H1 (cell line): ENCODE data around the gene SPEM3. TPM values are rescaled to one million over a fixed set of nuclear protein-coding genes. Genes with fewer than 3 reads are reported as not detected.

Experiments
- CTCF ChIA-PET: fragments of 300-600 bp; sonication (Branson Sonifier 250); formaldehyde crosslinking; loops from one replicate; lab custom pipeline; 2021; ENCODE audit not compliant: partially characterized antibody; lab: Charles Lee
- POLR2A ChIA-PET: fragments of 300-600 bp; sonication (Branson Sonifier 250); formaldehyde crosslinking; loops from one replicate; lab custom pipeline; 2021; ENCODE audit warnings: inconsistent platforms; ENCODE audit not compliant: partially characterized antibody; lab: Charles Lee
- DNase-seq, 2 experiments: peaks; one replicate each; pipeline versions ENCODE4 v3.0.0 to v3.0.0-alpha.2; 2010 to 2022; ENCODE audit warnings: low spot score in 2 of 2, low read depth in 1 of 2, mixed read lengths in 1 of 2
- FAIRE-seq: peaks from 2 replicates; lab custom pipeline; 2011; peaks lifted over from hg19 to GRCh38; lab: Jason Lieb, UNC
- H2AFZ ChIP-seq: 2 replicates; pipeline ENCODE4 v1.8.1; 2012; ENCODE audit warnings: low read length, inconsistent platforms
- H2AK5ac ChIP-seq: 2 replicates; pipeline ENCODE4 v1.6.1; 2013; ENCODE audit warnings: low read depth, low read length
- H2BK120ac ChIP-seq: replicated peaks from 2 replicates; pipeline ENCODE3; 2013; ENCODE audit warnings: low read depth, low read length, inconsistent platforms
- H2BK12ac ChIP-seq: 2 replicates; pipeline ENCODE4 v1.6.1; 2013; ENCODE audit warnings: low read depth, low read length
- H2BK15ac ChIP-seq: 2 replicates; pipeline ENCODE4 v1.6.1; 2013; ENCODE audit warnings: low read length
- H2BK20ac ChIP-seq: 2 replicates; pipeline ENCODE4 v1.6.1; 2013; ENCODE audit warnings: low read length
- H2BK5ac ChIP-seq: 2 replicates; pipeline ENCODE4 v1.6.1; 2013; ENCODE audit warnings: low read depth, low read length
- H3K14ac ChIP-seq: 2 replicates; pipeline ENCODE4 v1.6.1; 2013; ENCODE audit warnings: inconsistent platforms; ENCODE audit not compliant: insufficient read length
- H3K18ac ChIP-seq: 2 replicates; pipeline ENCODE4 v1.6.1; 2013; ENCODE audit warnings: low read length; ENCODE audit errors: extremely low read depth
- H3K23ac ChIP-seq: 2 replicates; pipeline ENCODE4 v1.6.1; 2013; ENCODE audit warnings: inconsistent platforms; ENCODE audit not compliant: insufficient read length
- H3K23me2 ChIP-seq: 2 replicates; pipeline ENCODE4 v1.6.1; 2013; ENCODE audit warnings: low read depth, low read length
- H3K27ac ChIP-seq: 2 replicates; pipeline ENCODE4 v1.6.1; 2011; ENCODE audit warnings: low read depth, low read length, inconsistent platforms
- H3K27me3 ChIP-seq, 4 experiments: replicated peaks in 1 of 4; 1 replicate in 1 of 4; 2 replicates in 3 of 4; pipeline versions ENCODE4 v1.6.1 to v1.8.1; 2011 to 2013; ENCODE audit warnings: low read length in 3 of 4, mild to moderate bottlenecking in 3 of 4, inconsistent platforms in 2 of 4, mixed read lengths in 2 of 4, moderate library complexity in 1 of 4; ENCODE audit not compliant: control insufficient read depth in 3 of 4, insufficient read depth in 3 of 4; ENCODE audit errors: extremely low read depth in 1 of 4
- H3K36me3 ChIP-seq, 4 experiments: 2 replicates each; pipeline versions ENCODE4 v1.6.1 to v1.8.1; 2011 to 2013; ENCODE audit warnings: mild to moderate bottlenecking in 4 of 4, low read length in 3 of 4, moderate library complexity in 2 of 4, control low read depth in 1 of 4, inconsistent platforms in 1 of 4; ENCODE audit not compliant: insufficient read depth in 4 of 4, control insufficient read depth in 2 of 4
- H3K4ac ChIP-seq: replicated peaks from 2 replicates; pipeline ENCODE3; 2013; ENCODE audit warnings: low read length, low read depth, mixed read lengths, inconsistent platforms; ENCODE audit not compliant: insufficient read length
- H3K4me1 ChIP-seq, 4 experiments: replicated peaks in 1 of 4; 1 replicate in 1 of 4; 2 replicates in 3 of 4; pipeline versions ENCODE4 v1.6.1 to v1.8.1; 2011 to 2013; ENCODE audit warnings: low read length in 3 of 4, inconsistent platforms in 2 of 4, mixed read lengths in 1 of 4; ENCODE audit not compliant: insufficient read depth in 4 of 4, control insufficient read depth in 3 of 4
- H3K4me2 ChIP-seq, 2 experiments: 2 replicates each; pipeline versions ENCODE4 v1.6.1 to v1.8.1; 2011 to 2013; ENCODE audit warnings: low read depth in 2 of 2, low read length in 2 of 2, control low read depth in 1 of 2, inconsistent platforms in 1 of 2, mild to moderate bottlenecking in 1 of 2; ENCODE audit not compliant: insufficient read depth in 1 of 2
- H3K4me3 ChIP-seq, 4 experiments: fragments of 200-600, 300-600 bp in 1 of 4; sonication (generic), shearing (Covaris generic), sonication (Bioruptor Twin) in 1 of 4; 2 replicates each; pipeline versions ENCODE4 v1.5.1 to v1.8.1; 2011 to 2016; ENCODE audit warnings: low read length in 4 of 4, low read depth in 3 of 4, control low read depth in 2 of 4, inconsistent platforms in 2 of 4, mild to moderate bottlenecking in 2 of 4, mixed read lengths in 1 of 4, moderate library complexity in 1 of 4; ENCODE audit not compliant: insufficient read depth in 2 of 4; ENCODE audit errors: extremely low read depth in 1 of 4
- H3K56ac ChIP-seq: replicated peaks from 2 replicates; pipeline ENCODE3; 2013; ENCODE audit warnings: low read depth, mild to moderate bottlenecking, mixed read lengths, low read length, inconsistent platforms; ENCODE audit not compliant: insufficient read length
- H3K79me1 ChIP-seq: 2 replicates; pipeline ENCODE4 v1.6.1; 2013; ENCODE audit warnings: low read depth, low read length, control low read depth
- H3K79me2 ChIP-seq, 2 experiments: 2 replicates each; pipeline versions ENCODE4 v1.6.1 to v1.8.1; 2012 to 2013; ENCODE audit warnings: low read length in 2 of 2, mild to moderate bottlenecking in 2 of 2, inconsistent platforms in 1 of 2; ENCODE audit not compliant: insufficient read depth in 2 of 2, control insufficient read depth in 1 of 2
- H3K9ac ChIP-seq, 4 experiments: replicated peaks in 1 of 4; 1 replicate in 1 of 4; 2 replicates in 3 of 4; pipeline versions ENCODE4 v1.6.1 to v1.8.1; 2011 to 2013; ENCODE audit warnings: low read depth in 3 of 4, low read length in 3 of 4, control low read depth in 2 of 4, mild to moderate bottlenecking in 2 of 4, moderate library complexity in 2 of 4, inconsistent platforms in 1 of 4; ENCODE audit errors: extremely low read depth in 1 of 4
- H3K9me3 ChIP-seq, 2 experiments: 2 replicates each; pipeline versions ENCODE4 v1.6.1 to v1.8.1; 2012 to 2013; ENCODE audit warnings: mild to moderate bottlenecking in 2 of 2, moderate library complexity in 2 of 2, control low read depth in 1 of 2, inconsistent platforms in 1 of 2, low read depth in 1 of 2, low read length in 1 of 2, mixed read lengths in 1 of 2; ENCODE audit not compliant: insufficient read depth in 2 of 2
- H4K20me1 ChIP-seq, 2 experiments: replicated peaks in 1 of 2; 2 replicates each; pipeline versions ENCODE3 to v1.8.1; 2011 to 2013; ENCODE audit warnings: inconsistent platforms in 2 of 2, low read length in 2 of 2, mild to moderate bottlenecking in 1 of 2; ENCODE audit not compliant: insufficient read depth in 2 of 2, control insufficient read depth in 1 of 2
- H4K5ac ChIP-seq: 2 replicates; pipeline ENCODE4 v1.6.1; 2013; ENCODE audit warnings: low read length, low read depth, mixed read lengths, inconsistent platforms; ENCODE audit not compliant: insufficient read length
- H4K8ac ChIP-seq: 2 replicates; pipeline ENCODE4 v1.8.0; 2013; ENCODE audit warnings: mild to moderate bottlenecking, moderate library complexity, low read length, inconsistent platforms; ENCODE audit not compliant: insufficient read depth; ENCODE audit errors: extremely low read depth
- H4K91ac ChIP-seq: replicated peaks from 2 replicates; pipeline ENCODE3; 2013; ENCODE audit warnings: low read length, mixed read lengths, inconsistent platforms; ENCODE audit not compliant: insufficient read length
- BACH1 ChIP-seq: IDR thresholded peaks from 2 replicates; pipeline ENCODE4 v1.6.1; 2012; ENCODE audit warnings: low read length, improper control_type of control experiment
- WGBS, 2 experiments: shearing (Covaris generic) in 1 of 2; methylation state at CpG; one replicate each; pipeline versions ENCODE4 v1.1.6 to v1.1.7; 2013 to 2015; ENCODE audit warnings: low lambda C conversion rate in 2 of 2, mixed read lengths in 2 of 2, inconsistent platforms in 1 of 2, low coverage in 1 of 2, missing lambda C conversion rate in 1 of 2; ENCODE audit not compliant: insufficient replicate concordance in 2 of 2, insufficient coverage in 1 of 2, insufficient read length in 1 of 2; ENCODE audit errors: extremely low coverage in 1 of 2, missing lambda C conversion rate in 1 of 2; 5-methylcytosine and 5-hydroxymethylcytosine counted together
- polyA plus RNA-seq, 7 experiments: library from polyadenylated mRNA; depleted of rRNA in 3 of 7; stranded (reverse) in 5 of 7; unstranded in 2 of 7; fragments of >200 nt in 5 of 7; fragments of 200-250 nt in 2 of 7; gene quantifications; 1 replicate in 5 of 7; 2 replicates in 1 of 7; 4 replicates in 1 of 7; pipeline versions ENCODE4 v1.2.1 to v1.2.3, GENCODE V29; 2011 to 2013; ENCODE audit warnings: missing spikeins in 2 of 7, mixed read lengths in 2 of 7
- total RNA-seq: library from RNA; stranded (reverse); fragmentation: NEBNext Ultra II Directional; extraction: Animal tissue kit (Norgen Biotek cat#: 25700); gene quantifications from 2 replicates; pipeline ENCODE4 v1.2.1, GENCODE V29; 2021

SPEM3 gene
- total and polyA plus RNA-seq, 2 of the 8 experiments (the other 6 are each of a cell fraction or from before 2014, with no cell fraction given) = 0.02 TPM; not detected in 1

- no peak overlapping the region for H3K4ac ChIP-seq
- no peaks in the 10 kb centered on the region for H3K9me3 ChIP-seq
- peaks cover 0 to 31% of the 10 kb centered on the region in 2 experiments; a peak in 2 of 4 replicates for H3K79me2 ChIP-seq
- H3K36me3 ChIP-seq = no peaks in the 10 kb centered on the region
- ChIA-PET CTCF (interaction anchor here (0.9 to 3.3 kb wide), 10 partner anchors 10 to 119 kb away, joined by 3 to 17 read pairs (median 4); partner anchors contain the start of gene TMEM102), POLR2A (interaction anchor here (0.9 to 14.3 kb wide), 8 partner anchors 10 to 113 kb away, joined by 3 to 339 read pairs (median 6); partner anchors contain the start of genes CHRNB1, FGF11, NLGN2 and PLSCR3)
- H2BK120ac ChIP-seq = no peak overlapping the region
- H4K8ac ChIP-seq = no peak overlapping the region
- no peak overlapping the region for H4K91ac ChIP-seq
- H4K20me1 ChIP-seq = peaks cover 0 to 5% of the 10 kb centered on the region in 2 experiments
- peaks cover 12% of the 10 kb centered on the region for H3K79me1 ChIP-seq
- H3K4me3 ChIP-seq = no peak overlapping the region
- H3K9ac ChIP-seq = no peak overlapping the region; a peak in 1 of 7 replicates
- no peak overlapping the region for H2AK5ac ChIP-seq
- H4K5ac ChIP-seq = no peak overlapping the region
- H2BK15ac ChIP-seq = no peak overlapping the region
- H3K23me2 ChIP-seq = peaks cover 11% of the 10 kb centered on the region
- TF ChIP-seq BACH1 = no peak
- TF ChIP-seq, all 59 proteins: peak for 0
- Histone ChIP-seq H2BK5ac (peak overlapping the region; percentile 66; the same call in 1 of the 2 replicates), H2AFZ (no peak overlapping the region), H3K27me3 (no peaks in the 10 kb centered on the region; a peak in 1 of 7 replicates), H3K27ac (no peak overlapping the region), H3K18ac (no peak overlapping the region), H2BK20ac (no peak overlapping the region), H3K23ac (no peak overlapping the region), H3K4me1 (peaks cover 2 to 18% (median 15%) of the 10 kb centered on the region in 4 experiments), H3K14ac (no peak overlapping the region), H3K4me2 (no peak overlapping the region), H3K56ac (no peak overlapping the region), H2BK12ac (no peak overlapping the region)
- WGBS, 2 experiments = 92% methylated on average over 15 of the region's 15 CpGs; no CpG with 5 or more reads in 1 of the 2 experiments
- FAIRE-seq = no peak
- no peak for DNase-seq
Observed at GRCh38 chr17:7475764-7476422, 47.2 kb downstream of the SPEM3 start.
